Neural cell (in vitro differentiated cells): Measurements from ENCODE around the gene RAB21. TPM values are rescaled to one million over a fixed set of nuclear protein-coding genes. Genes with fewer than 3 reads are reported as not detected.

Source experiments
- polyA plus RNA-seq: library from polyadenylated mRNA; depleted of rRNA; stranded (reverse); fragments of >200 nt; gene quantifications from 2 replicates; pipeline ENCODE4 v1.2.3, GENCODE V29; 2014

RAB21 gene
- polyA plus RNA-seq, 1 donor from 2014 or later = 26.3 TPM

Other genes starting within 250 kb of the RAB21 start
- gene ZFC3H1, start 91.0 kb upstream of the RAB21 start, polyA plus RNA-seq = 45.5 and 70.2 TPM in 2 replicates
- 15.5 and 15.8 TPM in 2 replicates for gene THAP2, start 90.6 kb upstream of the RAB21 start, polyA plus RNA-seq
- 18.4 and 24.2 TPM in 2 replicates for gene TMEM19, start 68.8 kb upstream of the RAB21 start, polyA plus RNA-seq
- 26.7 and 28.0 TPM in 2 replicates for gene TBC1D15, start 84.9 kb downstream of the RAB21 start, polyA plus RNA-seq
- gene TPH2, start 184.0 kb downstream of the RAB21 start, polyA plus RNA-seq = 0.12 and 0.33 TPM in 2 replicates